ENCODE data around the gene PDCD1.
"Not testable (repeated sequence)": the region's sequence is repeated elsewhere in the genome, so short reads cannot be mapped to it uniquely, and the experiment has no call there.

PDCD1 gene

GRCh38 chr2:241803387-241804325 lies 55.0 kb downstream of the PDCD1 start:
- DNase-seq (ENCODE audit: low read depth) = peak; percentile 53
- H3K4me3 ChIP-seq (ENCODE audit: low read length) = peak overlapping the region; percentile 32
- TF ChIP-seq CTCF (IDR thresholded peaks at IDR 0.05; ENCODE audit: insufficient read depth, low read depth, low read length, missing control alignments) = no peak

- no peak for TF ChIP-seq CTCF (IDR thresholded peaks at IDR 0.05; ENCODE audit: insufficient read depth, low read depth, low read length, missing control alignments)
- no peak for DNase-seq (ENCODE audit: low read depth)
- H3K4me3 ChIP-seq (ENCODE audit: low read length) = no peak overlapping the region
Measured at GRCh38 chr2:241802421-241803318, 56.0 kb downstream of the PDCD1 start.

GRCh38 chr2:241801611-241802420 lies 56.9 kb downstream of the PDCD1 start:
- no peak overlapping the region for H3K4me3 ChIP-seq (ENCODE audit: low read length)
- no peak for DNase-seq (ENCODE audit: low read depth)
- TF ChIP-seq CTCF (IDR thresholded peaks at IDR 0.05; ENCODE audit: insufficient read depth, low read depth, low read length, missing control alignments) = no peak

GRCh38 chr2:241800198-241800903 lies 58.3 kb downstream of the PDCD1 start:
- H3K4me3 ChIP-seq (ENCODE audit: low read length); DNase-seq (ENCODE audit: low read depth): not testable (repeated sequence)

All from epithelial cell of esophagus (primary cell).